Loucy (cell line): ENCODE results near the gene GALNT10.

Experiments used
- EZH2phosphoT487 ChIP-seq: fragments of 200-600 bp; IDR thresholded peaks from 2 replicates; pipeline ENCODE4 v1.6.1; 2018; ENCODE audit warnings: antibody characterized with exemption, mild to moderate bottlenecking, moderate library complexity, borderline replicate concordance
- TF ChIP-seq, protein P1 (sequence below): fragments of 200-600 bp; sonication (generic); conservative IDR thresholded peaks from 2 replicates; pipeline ENCODE4 v1.5.1; 2014; ENCODE audit warnings: mild to moderate bottlenecking, antibody characterized with exemption, low read length

DNA sequence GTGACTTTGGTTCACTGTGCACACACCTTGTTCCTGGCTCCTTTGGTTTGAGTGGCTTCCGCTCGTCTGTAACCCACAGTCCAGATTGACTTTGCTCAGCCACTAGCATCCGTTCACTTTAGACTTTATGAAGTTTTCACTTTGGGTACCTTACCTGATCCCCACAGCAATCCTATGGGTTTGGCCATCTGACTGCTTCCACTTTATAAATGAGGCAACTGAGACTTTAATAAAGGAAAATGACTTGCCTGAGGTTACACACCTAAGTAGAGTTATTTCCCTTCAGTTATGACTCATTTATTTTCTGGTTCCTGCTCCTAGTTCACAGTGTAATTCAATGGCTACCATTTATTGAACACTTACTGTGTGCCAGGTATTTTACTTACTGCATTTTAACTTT lies 161.0 kb downstream of the GALNT10 start:
- TF ChIP-seq, protein P1, sequence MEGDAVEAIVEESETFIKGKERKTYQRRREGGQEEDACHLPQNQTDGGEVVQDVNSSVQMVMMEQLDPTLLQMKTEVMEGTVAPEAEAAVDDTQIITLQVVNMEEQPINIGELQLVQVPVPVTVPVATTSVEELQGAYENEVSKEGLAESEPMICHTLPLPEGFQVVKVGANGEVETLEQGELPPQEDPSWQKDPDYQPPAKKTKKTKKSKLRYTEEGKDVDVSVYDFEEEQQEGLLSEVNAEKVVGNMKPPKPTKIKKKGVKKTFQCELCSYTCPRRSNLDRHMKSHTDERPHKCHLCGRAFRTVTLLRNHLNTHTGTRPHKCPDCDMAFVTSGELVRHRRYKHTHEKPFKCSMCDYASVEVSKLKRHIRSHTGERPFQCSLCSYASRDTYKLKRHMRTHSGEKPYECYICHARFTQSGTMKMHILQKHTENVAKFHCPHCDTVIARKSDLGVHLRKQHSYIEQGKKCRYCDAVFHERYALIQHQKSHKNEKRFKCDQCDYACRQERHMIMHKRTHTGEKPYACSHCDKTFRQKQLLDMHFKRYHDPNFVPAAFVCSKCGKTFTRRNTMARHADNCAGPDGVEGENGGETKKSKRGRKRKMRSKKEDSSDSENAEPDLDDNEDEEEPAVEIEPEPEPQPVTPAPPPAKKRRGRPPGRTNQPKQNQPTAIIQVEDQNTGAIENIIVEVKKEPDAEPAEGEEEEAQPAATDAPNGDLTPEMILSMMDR: no peak
- TF ChIP-seq EZH2phosphoT487: no peak
